ENCODE data around the gene NYNRIN.

NYNRIN gene

GRCh38 chr14:24430682-24431568 is 32.1 kb downstream of the NYNRIN start:
- FAIRE-seq, result no peak
- DNase-seq (ENCODE audit: low spot score), result peak; percentile 36

GRCh38 chr14:24431569-24432258 is 32.9 kb downstream of the NYNRIN start:
- FAIRE-seq (no peak), DNase-seq (ENCODE audit: low spot score) (peak; percentile 86)

DNA sequence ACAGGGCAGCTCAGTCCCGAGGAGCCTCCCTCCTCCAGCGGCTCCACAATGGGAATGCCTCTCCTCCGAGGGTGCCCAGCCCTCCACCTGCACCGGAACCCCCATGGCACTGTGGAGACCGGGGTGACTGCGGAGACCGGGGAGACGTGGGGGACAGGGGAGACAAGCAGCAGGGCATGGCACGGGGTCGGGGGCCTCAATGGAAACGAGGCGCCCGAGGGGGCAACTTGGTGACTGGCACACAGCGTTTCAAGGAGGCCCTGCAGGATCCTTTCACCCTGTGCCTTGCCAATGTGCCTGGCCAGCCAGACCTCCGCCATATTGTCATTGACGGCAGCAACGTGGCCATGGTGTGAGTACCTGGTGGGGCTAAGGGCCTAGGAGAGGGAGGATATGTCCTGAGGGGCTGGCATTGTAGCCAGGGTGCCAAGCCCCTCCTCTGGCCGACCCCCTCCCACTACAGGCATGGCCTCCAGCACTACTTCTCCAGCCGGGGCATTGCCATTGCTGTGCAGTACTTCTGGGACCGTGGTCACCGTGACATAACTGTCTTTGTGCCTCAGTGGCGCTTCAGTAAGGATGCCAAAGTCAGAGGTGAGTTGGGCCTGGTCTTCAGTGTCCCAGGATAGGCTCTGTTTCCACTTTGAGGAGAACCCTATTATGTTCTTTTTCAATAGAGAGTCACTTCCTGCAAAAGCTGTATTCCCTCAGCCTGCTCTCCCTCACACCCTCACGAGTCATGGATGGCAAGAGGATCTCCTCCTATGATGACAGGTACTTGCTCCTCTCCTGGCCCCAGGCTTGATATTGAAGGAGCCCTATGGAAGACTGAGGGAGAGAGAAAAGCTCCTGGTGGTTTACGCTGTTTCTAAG is 33.7 kb downstream of the NYNRIN start:
- DNase-seq (ENCODE audit: low spot score) (no peak), FAIRE-seq (no peak)

GRCh38 chr14:24434036-24434435 is 35.2 kb downstream of the NYNRIN start:
- DNase-seq (ENCODE audit: low spot score) (no peak), FAIRE-seq (no peak)

- DNase-seq (ENCODE audit: low spot score), result no peak
- no peak for FAIRE-seq
Measured at GRCh38 chr14:24434676-24435075, 35.9 kb downstream of the NYNRIN start.

DNA sequence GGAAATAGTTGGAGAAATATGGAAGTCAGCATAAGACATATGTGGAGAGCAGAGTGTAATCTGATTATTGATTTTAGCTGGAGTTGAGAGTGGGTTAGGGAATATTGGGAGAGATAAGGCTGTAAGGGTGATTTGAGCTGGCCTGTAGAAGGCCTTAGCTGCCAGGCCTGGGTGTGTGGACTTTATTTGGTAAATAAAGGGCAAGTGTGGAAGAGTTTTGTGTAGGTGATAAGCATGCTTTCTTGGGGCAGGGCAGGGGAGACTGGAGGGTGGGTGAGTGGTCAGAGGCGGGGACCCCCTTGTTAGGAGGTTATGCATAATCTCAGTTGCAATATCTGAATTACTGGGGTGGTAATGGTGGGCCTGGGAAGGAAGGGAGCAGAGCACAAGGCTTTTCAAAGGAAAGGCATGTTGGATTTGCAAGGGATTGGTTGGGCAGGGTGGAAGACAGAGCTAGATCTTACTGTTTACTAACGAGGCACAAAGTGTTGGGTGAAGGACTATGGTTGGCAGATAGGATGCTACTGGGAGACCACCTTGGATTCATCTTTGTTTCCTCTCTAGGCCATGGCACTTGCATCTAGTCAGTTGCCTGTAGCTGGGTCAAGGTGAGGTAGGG is 36.5 kb downstream of the NYNRIN start:
- FAIRE-seq (no peak), DNase-seq (ENCODE audit: low spot score) (no peak)

GRCh38 chr14:24435998-24436354 is 37.2 kb downstream of the NYNRIN start:
- no peak for FAIRE-seq
- DNase-seq (ENCODE audit: low spot score), result no peak

GRCh38 chr14:24436355-24437019 is 37.7 kb downstream of the NYNRIN start:
- DNase-seq (ENCODE audit: low spot score) (peak; percentile 69), FAIRE-seq (no peak)

GRCh38 chr14:24437020-24437735 is 38.4 kb downstream of the NYNRIN start:
- no peak for DNase-seq (ENCODE audit: low spot score)
- FAIRE-seq, result no peak

DNA sequence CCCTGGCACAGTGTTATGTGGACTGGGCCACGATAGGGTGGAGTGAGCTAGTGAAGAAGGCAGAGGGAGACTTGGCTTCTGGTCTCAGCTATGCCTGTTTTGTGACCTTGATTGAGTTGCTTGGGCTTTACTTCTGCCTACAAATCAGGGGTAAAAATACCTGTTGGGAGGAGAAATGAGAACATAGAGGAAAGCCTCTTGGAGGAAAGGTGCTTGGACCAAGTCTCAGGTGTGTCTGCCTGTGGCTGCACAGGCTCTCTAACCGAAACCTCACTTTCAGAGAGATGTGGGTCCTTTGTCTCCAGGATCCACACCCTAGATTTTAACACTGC is 38.9 kb downstream of the NYNRIN start:
- DNase-seq (ENCODE audit: low spot score) (no peak), FAIRE-seq (no peak)

DNA sequence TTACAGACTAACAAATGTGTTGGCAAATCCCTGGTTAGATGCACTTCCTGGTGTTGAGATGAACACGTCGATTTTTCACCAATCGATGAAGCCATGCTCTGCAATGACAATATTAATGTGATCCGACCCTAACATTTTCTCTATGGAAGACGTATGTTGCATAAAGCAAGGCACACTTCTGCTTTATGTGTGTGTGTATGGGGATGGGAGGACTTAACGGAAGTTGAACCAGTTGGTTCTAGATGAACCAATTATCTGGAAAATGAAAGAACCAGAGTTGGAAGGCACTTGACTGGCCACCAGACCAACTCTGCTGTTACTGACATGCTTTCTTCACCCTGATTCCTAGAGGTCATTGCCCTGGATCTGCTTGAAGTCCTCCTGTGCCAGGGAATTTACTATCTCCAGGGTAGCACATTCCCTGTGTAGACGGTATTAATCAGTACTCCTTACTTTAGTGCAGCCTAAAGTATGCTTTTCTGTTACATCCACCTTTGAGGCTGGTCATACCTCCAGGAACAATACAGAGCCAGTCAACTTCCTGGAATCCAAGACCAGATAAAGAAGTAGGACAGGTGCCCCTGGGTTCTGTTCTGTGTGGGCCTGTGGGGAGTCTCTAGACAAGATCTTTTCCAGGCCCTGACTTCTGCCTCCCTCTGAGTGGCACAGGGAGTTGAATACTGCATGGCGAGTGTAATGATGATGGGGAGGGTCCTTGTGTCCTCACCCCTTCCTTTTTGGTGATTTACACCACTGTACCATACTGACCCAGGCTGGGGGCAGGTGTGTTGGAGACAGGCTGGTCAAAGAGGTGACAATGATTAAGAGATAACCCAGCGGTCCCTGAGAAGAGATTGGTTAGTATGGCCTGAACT is 39.7 kb downstream of the NYNRIN start:
- no peak for FAIRE-seq
- DNase-seq (ENCODE audit: low spot score), result no peak

- no peak for FAIRE-seq
- DNase-seq (ENCODE audit: low spot score), result no peak
Measured at GRCh38 chr14:24439257-24439656, 40.5 kb downstream of the NYNRIN start.

DNA sequence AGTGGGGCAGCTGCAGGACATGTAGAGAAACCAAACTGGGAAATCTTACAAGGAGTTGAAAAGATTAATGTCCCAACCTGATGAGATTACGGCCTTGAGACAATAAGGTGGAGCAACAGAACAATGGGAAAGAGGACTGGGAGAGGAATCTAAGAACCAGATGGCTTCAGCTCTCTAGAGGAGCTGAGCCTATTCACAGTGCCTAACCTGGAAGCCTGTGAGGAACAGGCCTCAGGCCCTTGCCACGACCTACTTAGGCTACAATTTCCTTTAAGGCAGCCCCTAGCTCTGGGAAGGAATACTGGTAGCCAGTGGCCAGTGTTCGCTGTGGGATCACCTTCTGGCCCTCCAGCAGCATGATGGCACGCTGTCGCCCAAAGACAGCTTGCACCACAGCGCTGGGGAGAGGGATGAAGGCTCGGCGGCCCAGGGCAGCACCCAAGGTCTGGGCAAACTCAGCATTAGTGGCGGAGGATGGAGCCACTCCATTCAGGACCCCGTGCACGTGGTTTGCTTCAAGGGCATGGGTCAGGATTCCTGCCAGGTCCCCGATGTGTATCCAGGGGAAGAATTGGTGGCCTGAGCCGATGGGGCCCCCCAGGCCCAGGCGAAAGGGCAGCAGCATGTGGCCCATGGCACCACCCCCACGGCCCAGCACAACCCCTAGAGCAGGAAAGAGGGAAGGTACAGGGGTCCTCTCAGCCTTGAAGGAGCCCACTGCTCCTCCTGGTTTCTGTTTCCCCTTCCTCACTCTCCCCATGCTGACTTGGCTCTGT is 41.2 kb downstream of the NYNRIN start:
- FAIRE-seq, result no peak

DNA sequence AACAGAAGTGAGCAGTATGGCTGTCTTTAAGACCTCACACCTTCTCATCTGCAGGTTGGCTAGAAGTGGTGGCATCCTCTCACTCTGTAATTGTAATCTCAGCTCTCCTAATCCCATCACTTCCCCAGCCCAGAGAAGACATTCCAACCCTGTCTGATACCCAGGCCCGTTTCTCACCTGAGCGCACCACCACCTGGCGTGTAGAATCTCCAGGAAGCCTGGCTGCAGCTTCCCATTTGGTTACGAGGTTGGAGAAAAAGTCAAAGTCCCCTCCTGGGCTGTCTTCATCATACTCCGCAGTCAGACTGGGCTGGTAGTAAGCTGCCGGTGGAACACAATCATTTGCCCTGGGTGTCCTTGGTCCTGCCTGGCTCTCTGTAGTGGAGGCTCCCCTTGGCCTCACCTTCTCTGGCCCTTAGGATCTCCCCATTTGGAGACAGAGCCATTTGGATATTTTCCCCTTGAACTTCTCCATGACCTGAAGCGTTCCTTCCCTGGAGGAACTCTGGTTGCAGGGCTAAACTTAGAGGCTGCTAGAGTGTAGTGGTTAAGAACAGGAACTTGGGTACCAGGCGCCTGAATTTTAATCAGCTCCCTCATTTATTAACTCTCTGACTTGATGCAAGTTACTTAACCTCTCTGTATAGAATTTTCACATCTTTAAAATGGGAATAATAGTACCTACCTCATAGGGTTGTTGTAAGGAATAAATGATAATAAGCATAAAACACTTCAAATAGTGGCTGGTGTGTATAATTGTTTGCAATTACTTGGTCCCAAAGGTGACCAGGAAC is 42.0 kb downstream of the NYNRIN start:
- FAIRE-seq, result no peak

More for the DNA sequence above, 41.2 kb downstream of the NYNRIN start:
- no peak for DNase-seq (ENCODE audit: low spot score)

DNA sequence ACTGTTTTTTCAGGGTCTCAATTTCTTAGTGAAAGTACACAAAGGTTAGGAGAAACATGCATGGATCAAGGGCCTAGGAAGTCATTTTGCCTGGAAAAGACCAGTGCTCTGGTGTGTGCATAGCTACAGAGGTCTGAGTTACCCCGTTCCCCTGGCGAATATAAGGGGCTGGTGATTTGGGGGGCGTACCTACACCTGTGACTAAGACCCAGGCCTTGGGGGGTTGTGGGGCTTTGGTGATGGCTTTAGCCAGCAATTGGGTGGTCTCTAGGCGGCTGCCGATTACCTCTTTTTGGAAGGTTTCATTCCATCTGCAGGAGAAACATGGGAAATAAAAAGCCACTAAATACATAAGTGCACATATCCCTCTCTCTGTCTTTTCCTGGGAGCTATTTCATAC is 42.7 kb downstream of the NYNRIN start:
- no peak for DNase-seq (ENCODE audit: low spot score)
- FAIRE-seq, result no peak

More for the DNA sequence above, 42.0 kb downstream of the NYNRIN start:
- DNase-seq (ENCODE audit: low spot score), result no peak

GRCh38 chr14:24441904-24442239 is 43.1 kb downstream of the NYNRIN start:
- DNase-seq (ENCODE audit: low spot score) (no peak), FAIRE-seq (no peak)

DNA sequence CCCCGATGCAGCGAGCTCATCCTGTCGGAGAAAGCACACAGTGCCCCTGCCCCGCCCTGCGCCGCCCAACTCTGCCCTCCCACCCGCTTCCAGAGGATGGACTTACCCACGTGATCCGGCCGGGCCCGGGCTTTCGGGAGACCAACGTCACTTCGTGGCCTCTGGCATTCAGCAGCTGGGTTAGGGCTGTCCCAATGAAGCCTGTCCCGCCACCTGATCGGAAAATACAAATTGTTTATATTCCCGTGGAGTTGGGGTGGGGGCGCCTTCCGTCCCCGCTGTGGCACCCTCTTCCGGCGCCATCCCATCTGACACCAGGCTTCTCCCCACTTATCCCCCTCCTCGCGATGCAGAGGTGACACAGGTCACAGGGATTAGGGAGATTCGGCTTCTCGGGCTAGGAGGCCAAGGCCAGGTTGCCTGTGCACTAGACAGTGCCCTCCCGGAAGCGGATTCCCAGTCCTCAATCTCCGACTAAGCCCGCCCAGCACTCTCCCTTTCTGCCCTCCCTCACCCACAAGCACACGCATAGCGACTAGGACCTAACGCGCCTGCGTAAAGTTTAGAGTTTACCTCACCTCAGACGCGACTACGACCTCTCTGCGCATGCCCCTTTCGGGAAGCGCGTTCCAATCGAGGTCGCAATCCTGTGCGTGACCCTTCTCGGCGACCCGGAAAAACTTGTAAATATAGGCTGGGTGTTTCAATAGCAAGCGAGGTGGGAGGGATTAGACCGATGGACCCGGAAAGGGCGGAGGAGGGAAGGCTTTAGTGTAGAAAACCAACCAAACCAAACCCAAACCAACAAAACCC is 43.6 kb downstream of the NYNRIN start, which contains the start of gene SDR39U1:
SDR39U1 (minus strand) TSS at position 537 of the 813 bp plus-strand sequence; CDS start at position 530, 7 bp downstream.
- DNase-seq (ENCODE audit: low spot score), result peak; percentile 97
- FAIRE-seq, result peak; percentile 61

Measured in urothelium cell line (cell line).